ENCODE results near the gene UMODL1.
"Not testable (repeated sequence)": the region's sequence is repeated elsewhere in the genome, so short reads cannot be mapped to it uniquely, and the experiment has no call there.

UMODL1 gene

GRCh38 chr21:42068592-42068991, 2.5 kb upstream of the UMODL1 start:
- TF ChIP-seq CTCF (IDR thresholded peaks at IDR 0.05; ENCODE audit: extremely low read depth, insufficient read depth, missing control alignments): no peak
- no peak for DNase-seq (ENCODE audit: low spot score)
- in situ Hi-C loops (cut with MboI; ENCODE audit: low pct_unique_long_range_greater_than_20kb, low sequenced_read_pairs, unreplicated experiment): no loop called here

GRCh38 chr21:42069327-42069726, 1.8 kb upstream of the UMODL1 start:
- no peak for DNase-seq (ENCODE audit: low spot score)
- no peak for TF ChIP-seq CTCF (IDR thresholded peaks at IDR 0.05; ENCODE audit: extremely low read depth, insufficient read depth, missing control alignments)
- in situ Hi-C loops (cut with MboI; ENCODE audit: low pct_unique_long_range_greater_than_20kb, low sequenced_read_pairs, unreplicated experiment): no loop called here

GRCh38 chr21:42069843-42070242, 1.3 kb upstream of the UMODL1 start:
- no peak for TF ChIP-seq CTCF (IDR thresholded peaks at IDR 0.05; ENCODE audit: extremely low read depth, insufficient read depth, missing control alignments)
- DNase-seq (ENCODE audit: low spot score): no peak
- in situ Hi-C loops (cut with MboI; ENCODE audit: low pct_unique_long_range_greater_than_20kb, low sequenced_read_pairs, unreplicated experiment): no loop called here

- DNase-seq (ENCODE audit: low spot score): no peak
- in situ Hi-C loops (cut with MboI; ENCODE audit: low pct_unique_long_range_greater_than_20kb, low sequenced_read_pairs, unreplicated experiment): no loop called here
- no peak for TF ChIP-seq CTCF (IDR thresholded peaks at IDR 0.05; ENCODE audit: extremely low read depth, insufficient read depth, missing control alignments)
Observed at GRCh38 chr21:42073145-42074099, 2.3 kb downstream of the UMODL1 start.

GRCh38 chr21:42075686-42076471, 4.8 kb downstream of the UMODL1 start:
- no peak for TF ChIP-seq CTCF (IDR thresholded peaks at IDR 0.05; ENCODE audit: extremely low read depth, insufficient read depth, missing control alignments)
- in situ Hi-C loops (cut with MboI; ENCODE audit: low pct_unique_long_range_greater_than_20kb, low sequenced_read_pairs, unreplicated experiment): no loop called here

GRCh38 chr21:42077685-42078238, 6.6 kb downstream of the UMODL1 start:
- DNase-seq (ENCODE audit: low spot score): peak; percentile 77
- in situ Hi-C loops (cut with MboI; ENCODE audit: low pct_unique_long_range_greater_than_20kb, low sequenced_read_pairs, unreplicated experiment): not testable (repeated sequence)

More at GRCh38 chr21:42075686-42076471, 4.8 kb downstream of the UMODL1 start:
- DNase-seq (ENCODE audit: low spot score): no peak

- in situ Hi-C loops (cut with MboI; ENCODE audit: low pct_unique_long_range_greater_than_20kb, low sequenced_read_pairs, unreplicated experiment); DNase-seq (ENCODE audit: low spot score): not testable (repeated sequence)
Observed at GRCh38 chr21:42078247-42079007, 7.3 kb downstream of the UMODL1 start.
